ENCODE measurements around the gene DCAF17.

Gene DCAF17

GRCh38 chr2:171447675-171448074 is 13.6 kb downstream of the DCAF17 start:
- no peak overlapping the region for H3K4me3 Mint-ChIP-seq
- CTCF ChIA-PET: no interaction called here
- peaks cover 20% of the 10 kb centered on the region for H3K36me3 Mint-ChIP-seq
- H3K27me3 Mint-ChIP-seq: no peaks in the 10 kb centered on the region
- peak; percentile 24 for DNase-seq
- no peaks in the 10 kb centered on the region for H3K9me3 Mint-ChIP-seq
- no peaks in the 10 kb centered on the region for H3K4me1 Mint-ChIP-seq
- no peak overlapping the region for H3K27ac Mint-ChIP-seq

- no peak overlapping the region for H3K4me3 Mint-ChIP-seq
- no peak for DNase-seq
- CTCF ChIA-PET: no interaction called here
- H3K27ac Mint-ChIP-seq: no peak overlapping the region
- no peaks in the 10 kb centered on the region for H3K9me3 Mint-ChIP-seq
- no peaks in the 10 kb centered on the region for H3K27me3 Mint-ChIP-seq
- H3K4me1 Mint-ChIP-seq: no peaks in the 10 kb centered on the region
- peaks cover 34% of the 10 kb centered on the region for H3K36me3 Mint-ChIP-seq
Measured at GRCh38 chr2:171451074-171451473, 17.0 kb downstream of the DCAF17 start.

GRCh38 chr2:171452773-171453172 is 18.7 kb downstream of the DCAF17 start:
- DNase-seq: no peak
- Mint-ChIP-seq H3K27me3 (no peaks in the 10 kb centered on the region), H3K9me3 (no peaks in the 10 kb centered on the region), H3K4me3 (no peak overlapping the region), H3K27ac (no peak overlapping the region), H3K36me3 (peaks cover 40% of the 10 kb centered on the region), H3K4me1 (no peaks in the 10 kb centered on the region)
- CTCF ChIA-PET: interaction anchor here (1.3 kb wide), 1 partner anchor 480 kb away, joined by 3 read pairs; no protein-coding TSS in a partner anchor

GRCh38 chr2:171459498-171459897 is 25.5 kb downstream of the DCAF17 start:
- Mint-ChIP-seq H3K4me3 (no peak overlapping the region), H3K27me3 (no peaks in the 10 kb centered on the region), H3K36me3 (peaks cover 41% of the 10 kb centered on the region), H3K9me3 (no peaks in the 10 kb centered on the region), H3K27ac (no peak overlapping the region), H3K4me1 (no peaks in the 10 kb centered on the region)
- no peak for DNase-seq
- CTCF ChIA-PET: no interaction called here

- no peaks in the 10 kb centered on the region for H3K9me3 Mint-ChIP-seq
- peaks cover 37% of the 10 kb centered on the region for H3K36me3 Mint-ChIP-seq
- DNase-seq: no peak
- no peak overlapping the region for H3K4me3 Mint-ChIP-seq
- H3K27me3 Mint-ChIP-seq: no peaks in the 10 kb centered on the region
- H3K4me1 Mint-ChIP-seq: no peaks in the 10 kb centered on the region
- CTCF ChIA-PET: no interaction called here
- no peak overlapping the region for H3K27ac Mint-ChIP-seq
Measured at GRCh38 chr2:171460537-171460936, 26.5 kb downstream of the DCAF17 start.

GRCh38 chr2:171469176-171469575 is 35.1 kb downstream of the DCAF17 start:
- no peak for DNase-seq

GRCh38 chr2:171470129-171470528 is 36.1 kb downstream of the DCAF17 start:
- Mint-ChIP-seq H3K4me3 (no peak overlapping the region), H3K27me3 (no peaks in the 10 kb centered on the region), H3K36me3 (peaks cover 32% of the 10 kb centered on the region), H3K9me3 (no peaks in the 10 kb centered on the region), H3K4me1 (peaks cover 3% of the 10 kb centered on the region), H3K27ac (no peak overlapping the region)
- DNase-seq: no peak
- CTCF ChIA-PET: no interaction called here

More at GRCh38 chr2:171469176-171469575, 35.1 kb downstream of the DCAF17 start:
- H3K4me1 Mint-ChIP-seq: no peaks in the 10 kb centered on the region
- CTCF ChIA-PET: no interaction called here
- H3K27me3 Mint-ChIP-seq: no peaks in the 10 kb centered on the region
- no peak overlapping the region for H3K4me3 Mint-ChIP-seq
- no peaks in the 10 kb centered on the region for H3K9me3 Mint-ChIP-seq
- no peak overlapping the region for H3K27ac Mint-ChIP-seq
- H3K36me3 Mint-ChIP-seq: peaks cover 25% of the 10 kb centered on the region

- Mint-ChIP-seq H3K36me3 (peaks cover 30% of the 10 kb centered on the region), H3K9me3 (no peaks in the 10 kb centered on the region), H3K27me3 (no peaks in the 10 kb centered on the region), H3K4me3 (no peak overlapping the region), H3K27ac (no peak overlapping the region), H3K4me1 (peaks cover 3% of the 10 kb centered on the region)
- DNase-seq: no peak
- CTCF ChIA-PET: no interaction called here
Measured at GRCh38 chr2:171475979-171476378, 42.0 kb downstream of the DCAF17 start.

- no peak for DNase-seq
- CTCF ChIA-PET: no interaction called here
- Mint-ChIP-seq H3K4me3 (no peak overlapping the region), H3K4me1 (peaks cover 3% of the 10 kb centered on the region), H3K27me3 (no peaks in the 10 kb centered on the region), H3K9me3 (no peaks in the 10 kb centered on the region), H3K27ac (no peak overlapping the region), H3K36me3 (peaks cover 28% of the 10 kb centered on the region)
Measured at GRCh38 chr2:171478345-171478744, 44.3 kb downstream of the DCAF17 start.

- CTCF ChIA-PET: no interaction called here
- Mint-ChIP-seq H3K4me1 (peaks cover 2% of the 10 kb centered on the region), H3K27ac (no peak overlapping the region), H3K4me3 (no peak overlapping the region), H3K27me3 (no peaks in the 10 kb centered on the region), H3K36me3 (peaks cover 20% of the 10 kb centered on the region), H3K9me3 (no peaks in the 10 kb centered on the region)
- no peak for DNase-seq
Measured at GRCh38 chr2:171479154-171479814, 45.3 kb downstream of the DCAF17 start.

- Mint-ChIP-seq H3K4me1 (peaks cover 9% of the 10 kb centered on the region), H3K36me3 (peaks cover 11% of the 10 kb centered on the region), H3K27ac (no peak overlapping the region), H3K4me3 (no peak overlapping the region), H3K9me3 (no peaks in the 10 kb centered on the region), H3K27me3 (no peaks in the 10 kb centered on the region)
- CTCF ChIA-PET: no interaction called here
- DNase-seq: no peak
Measured at GRCh38 chr2:171480908-171481307, 46.9 kb downstream of the DCAF17 start.

GRCh38 chr2:171482308-171482707 is 48.3 kb downstream of the DCAF17 start:
- Mint-ChIP-seq H3K27me3 (no peaks in the 10 kb centered on the region), H3K4me1 (peaks cover 9% of the 10 kb centered on the region), H3K4me3 (no peak overlapping the region), H3K27ac (no peak overlapping the region), H3K36me3 (peaks cover 11% of the 10 kb centered on the region), H3K9me3 (no peaks in the 10 kb centered on the region)
- no peak for DNase-seq
- CTCF ChIA-PET: no interaction called here

GRCh38 chr2:171482877-171483276 is 48.9 kb downstream of the DCAF17 start:
- Mint-ChIP-seq H3K4me3 (no peak overlapping the region), H3K4me1 (peaks cover 9% of the 10 kb centered on the region), H3K27me3 (no peaks in the 10 kb centered on the region), H3K27ac (no peak overlapping the region), H3K9me3 (no peaks in the 10 kb centered on the region), H3K36me3 (peaks cover 8% of the 10 kb centered on the region)
- CTCF ChIA-PET: interaction anchor here (0.6 kb wide), 1 partner anchor 9 kb away, joined by 3 read pairs; no protein-coding TSS in a partner anchor
- DNase-seq: no peak

- Mint-ChIP-seq H3K4me3 (no peak overlapping the region), H3K4me1 (peaks cover 9% of the 10 kb centered on the region), H3K36me3 (peaks cover 12% of the 10 kb centered on the region), H3K9me3 (peaks cover 4% of the 10 kb centered on the region), H3K27ac (no peak overlapping the region), H3K27me3 (no peaks in the 10 kb centered on the region)
- CTCF ChIA-PET: no interaction called here
- DNase-seq: no peak
Measured at GRCh38 chr2:171483793-171484192, 49.8 kb downstream of the DCAF17 start.

- peaks cover 9% of the 10 kb centered on the region for H3K4me1 Mint-ChIP-seq
- peaks cover 11% of the 10 kb centered on the region for H3K36me3 Mint-ChIP-seq
- no peak overlapping the region for H3K4me3 Mint-ChIP-seq
- peaks cover 11% of the 10 kb centered on the region for H3K9me3 Mint-ChIP-seq
- no peak overlapping the region for H3K27ac Mint-ChIP-seq
- no peak for DNase-seq
- no peaks in the 10 kb centered on the region for H3K27me3 Mint-ChIP-seq
- CTCF ChIA-PET: no interaction called here
Measured at GRCh38 chr2:171485116-171485515, 51.1 kb downstream of the DCAF17 start.

Data from activated naive CD4-positive, alpha-beta T cell treated with anti-CD3 and anti-CD28 coated beads, Interleukin-2, amount 10 ng/mL, durations not matched to agents 7 days and 5 days (primary cell).